ENCODE results near the gene SUSD2. TPM values are rescaled to one million over a fixed set of nuclear protein-coding genes. Genes with fewer than 3 reads are reported as not detected.

Gene SUSD2
- total and polyA plus RNA-seq, 9 of the 15 experiments (the other 6 are each of a cell fraction or from before 2014, with no cell fraction given): 0.01 to 0.16 (median 0.04) TPM; not detected in 4

GRCh38 chr22:24198682-24199052 lies 17.4 kb downstream of the SUSD2 start:
- TF ChIP-seq CBFA2T2 (conservative IDR thresholded peaks at IDR 0.05) (no peak), SMAD2 (IDR thresholded peaks at IDR 0.05; ENCODE audit: low read depth, low read length) (no peak), SAFB2 (IDR thresholded peaks at IDR 0.05; ENCODE audit: borderline replicate concordance, low read depth, low read length, severe bottlenecking) (no peak), FOXK1 (CRISPR knock-in tag; IDR thresholded peaks at IDR 0.05; ENCODE audit: borderline replicate concordance) (no peak), CHD4 (IDR thresholded peaks at IDR 0.05; ENCODE audit: insufficient read depth, insufficient replicate concordance, low read depth, low read length, poor library complexity, severe bottlenecking) (no peak), CREB3L1 (IDR thresholded peaks at IDR 0.05; ENCODE audit: borderline replicate concordance, low read depth) (no peak), RFX1 (IDR thresholded peaks at IDR 0.05) (no peak), HBP1 (CRISPR knock-in tag; IDR thresholded peaks at IDR 0.05) (no peak), CTBP1 (IDR thresholded peaks at IDR 0.05; ENCODE audit: borderline replicate concordance) (no peak), ZBTB8A (IDR thresholded peaks at IDR 0.05; ENCODE audit: partially characterized antibody) (no peak), KAT2B (IDR thresholded peaks at IDR 0.05; ENCODE audit: low read depth, low read length) (no peak), ZNF316 (IDR thresholded peaks at IDR 0.05) (no peak), CBFA2T3 (IDR thresholded peaks at IDR 0.05) (no peak), XRCC4 (IDR thresholded peaks at IDR 0.05; ENCODE audit: extremely low read depth, insufficient read depth, insufficient read length) (no peak), NCOA4 (IDR thresholded peaks at IDR 0.05; ENCODE audit: partially characterized antibody) (no peak), MTA2 (IDR thresholded peaks at IDR 0.05; ENCODE audit: low read depth) (no peak), CBX5 (IDR thresholded peaks at IDR 0.05; ENCODE audit: borderline replicate concordance, low read depth) (no peak), DPF2 (IDR thresholded peaks at IDR 0.05) (no peak)
- TF ChIP-seq, protein P1, sequence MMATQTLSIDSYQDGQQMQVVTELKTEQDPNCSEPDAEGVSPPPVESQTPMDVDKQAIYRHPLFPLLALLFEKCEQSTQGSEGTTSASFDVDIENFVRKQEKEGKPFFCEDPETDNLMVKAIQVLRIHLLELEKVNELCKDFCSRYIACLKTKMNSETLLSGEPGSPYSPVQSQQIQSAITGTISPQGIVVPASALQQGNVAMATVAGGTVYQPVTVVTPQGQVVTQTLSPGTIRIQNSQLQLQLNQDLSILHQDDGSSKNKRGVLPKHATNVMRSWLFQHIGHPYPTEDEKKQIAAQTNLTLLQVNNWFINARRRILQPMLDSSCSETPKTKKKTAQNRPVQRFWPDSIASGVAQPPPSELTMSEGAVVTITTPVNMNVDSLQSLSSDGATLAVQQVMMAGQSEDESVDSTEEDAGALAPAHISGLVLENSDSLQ (IDR thresholded peaks at IDR 0.05): no peak
- Histone ChIP-seq H3K27me3 (ENCODE audit: control insufficient read depth in 2 of 2, insufficient read depth in 2 of 2, low read length in 2 of 2) (no peaks in the 10 kb centered on the region), H3K4me2 (ENCODE audit: insufficient read depth, low read length) (no peak overlapping the region), H3K36me3 (ENCODE audit: control insufficient read depth, insufficient read depth, low read length) (no peaks in the 10 kb centered on the region), H2AFZ (ENCODE audit: low read depth, low read length) (no peak overlapping the region), H3K9ac (ENCODE audit: insufficient read depth in 1 of 2, low read depth in 2 of 2, low read length in 2 of 2) (no peak overlapping the region), H3K4me3 (no peak overlapping the region), H3K4me1 (replicated peaks in 1 of 2; ENCODE audit: control insufficient read depth in 2 of 2, insufficient read depth in 2 of 2, low read length in 2 of 2) (peaks cover 0 to 13% of the 10 kb centered on the region in 2 experiments; a peak in 2 of 5 replicates), H3K27ac (ENCODE audit: extremely low read depth, low read depth, low read length) (no peak overlapping the region), H3K9me1 (ENCODE audit: control insufficient read depth, insufficient read depth, low read length) (no peaks in the 10 kb centered on the region), H3K9me3 (replicated peaks; ENCODE audit: control insufficient read depth, insufficient read depth, low read depth, low read length) (no peaks in the 10 kb centered on the region), H4K20me1 (replicated peaks; ENCODE audit: control insufficient read depth, insufficient read depth, low read length) (no peaks in the 10 kb centered on the region), H3K79me2 (ENCODE audit: control insufficient read depth, insufficient read depth, low read length) (no peaks in the 10 kb centered on the region)
- no peak for DNase-seq (ENCODE audit: extremely low read depth in 1 of 4, low spot score in 3 of 4)
- BruUV-seq (replicated peaks): no TSS peak
- CTCF ChIA-PET (ENCODE audit: low intra/inter-chr PET ratio): no interaction called here
- POLR2A ChIA-PET: interaction anchor here (0.6 to 0.8 kb wide), 2 partner anchors 9 to 310 kb away, joined by 3 to 6 read pairs; no protein-coding TSS in a partner anchor
- intact Hi-C loops (cut with micrococcal nuclease): no loop called here
- WGBS (ENCODE audit: insufficient coverage, low coverage, missing lambda C conversion rate): 75% methylated on average over 5 of the region's 6 CpGs
- in situ Hi-C loops (cut with MboI): loop anchor here (5.0 kb wide), 1 partner anchor 44 kb away; no protein-coding TSS in a partner anchor
- no peak for FAIRE-seq
- ATAC-seq: no peak
